ENCODE data around the gene LAMB2.

DNA sequence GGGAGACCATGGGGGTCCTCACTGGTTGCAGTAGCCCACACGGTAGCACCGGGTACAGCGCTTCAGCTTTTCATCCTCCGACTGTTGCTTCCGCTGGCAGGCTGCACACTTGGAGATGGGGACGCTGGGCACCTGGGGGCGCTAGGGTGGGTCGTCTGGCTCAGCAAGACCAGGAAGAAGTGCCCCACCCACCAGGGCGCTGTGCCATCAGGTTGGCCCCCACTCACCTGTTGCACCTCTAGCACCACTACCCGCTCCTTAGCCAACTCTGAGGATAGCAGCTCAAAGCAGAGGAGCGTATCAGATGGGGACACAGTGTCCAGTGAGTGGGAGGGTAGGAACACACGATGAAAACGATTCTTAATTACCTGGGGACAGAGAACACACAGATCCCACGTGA, 20.6 kb downstream of the LAMB2 start:
- TF ChIP-seq, protein P1, sequence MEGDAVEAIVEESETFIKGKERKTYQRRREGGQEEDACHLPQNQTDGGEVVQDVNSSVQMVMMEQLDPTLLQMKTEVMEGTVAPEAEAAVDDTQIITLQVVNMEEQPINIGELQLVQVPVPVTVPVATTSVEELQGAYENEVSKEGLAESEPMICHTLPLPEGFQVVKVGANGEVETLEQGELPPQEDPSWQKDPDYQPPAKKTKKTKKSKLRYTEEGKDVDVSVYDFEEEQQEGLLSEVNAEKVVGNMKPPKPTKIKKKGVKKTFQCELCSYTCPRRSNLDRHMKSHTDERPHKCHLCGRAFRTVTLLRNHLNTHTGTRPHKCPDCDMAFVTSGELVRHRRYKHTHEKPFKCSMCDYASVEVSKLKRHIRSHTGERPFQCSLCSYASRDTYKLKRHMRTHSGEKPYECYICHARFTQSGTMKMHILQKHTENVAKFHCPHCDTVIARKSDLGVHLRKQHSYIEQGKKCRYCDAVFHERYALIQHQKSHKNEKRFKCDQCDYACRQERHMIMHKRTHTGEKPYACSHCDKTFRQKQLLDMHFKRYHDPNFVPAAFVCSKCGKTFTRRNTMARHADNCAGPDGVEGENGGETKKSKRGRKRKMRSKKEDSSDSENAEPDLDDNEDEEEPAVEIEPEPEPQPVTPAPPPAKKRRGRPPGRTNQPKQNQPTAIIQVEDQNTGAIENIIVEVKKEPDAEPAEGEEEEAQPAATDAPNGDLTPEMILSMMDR (IDR thresholded peaks at IDR 0.05; ENCODE audit: control extremely low read depth in 1 of 3, insufficient read depth in 1 of 3, low read depth in 1 of 3, low read length in 3 of 3) = peak in 1 of 3 experiments; percentile 15; a peak in 1 of 4 replicates
- TF ChIP-seq EGR1 (IDR thresholded peaks at IDR 0.05; ENCODE audit: borderline replicate concordance, low read depth, low read length) (no peak), POLR2A (IDR thresholded peaks at IDR 0.05; ENCODE audit: control extremely low read depth in 1 of 2, low read depth in 2 of 2, low read length in 2 of 2) (no peak), POLR2AphosphoS5 (IDR thresholded peaks at IDR 0.05; ENCODE audit: low read depth, low read length) (no peak), CBX8 (IDR thresholded peaks at IDR 0.05; ENCODE audit: borderline replicate concordance, low read depth, low read length) (no peak), SIN3A (conservative IDR thresholded peaks at IDR 0.05 in 1 of 2, IDR thresholded peaks at IDR 0.05 in 1 of 2; ENCODE audit: low read depth in 1 of 2, low read length in 2 of 2) (no peak)
- TF ChIP-seq, protein P2, sequence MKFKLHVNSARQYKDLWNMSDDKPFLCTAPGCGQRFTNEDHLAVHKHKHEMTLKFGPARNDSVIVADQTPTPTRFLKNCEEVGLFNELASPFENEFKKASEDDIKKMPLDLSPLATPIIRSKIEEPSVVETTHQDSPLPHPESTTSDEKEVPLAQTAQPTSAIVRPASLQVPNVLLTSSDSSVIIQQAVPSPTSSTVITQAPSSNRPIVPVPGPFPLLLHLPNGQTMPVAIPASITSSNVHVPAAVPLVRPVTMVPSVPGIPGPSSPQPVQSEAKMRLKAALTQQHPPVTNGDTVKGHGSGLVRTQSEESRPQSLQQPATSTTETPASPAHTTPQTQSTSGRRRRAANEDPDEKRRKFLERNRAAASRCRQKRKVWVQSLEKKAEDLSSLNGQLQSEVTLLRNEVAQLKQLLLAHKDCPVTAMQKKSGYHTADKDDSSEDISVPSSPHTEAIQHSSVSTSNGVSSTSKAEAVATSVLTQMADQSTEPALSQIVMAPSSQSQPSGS (IDR thresholded peaks at IDR 0.05; ENCODE audit: low read length) = no peak
